Adrenal gland (tissue), 19 donors: ENCODE data around the gene PHF1. TPM values are rescaled to one million over a fixed set of nuclear protein-coding genes. Genes with fewer than 3 reads are reported as not detected.
A peak's percentile ranks its signal among the peaks of the same experiment; 100 is the strongest.
"Not testable (repeated sequence)": the region's sequence is repeated elsewhere in the genome, so short reads cannot be mapped to it uniquely, and the experiment has no call there.

Experiments
- DNase-seq, 7 donors: peaks; one replicate each; pipeline ENCODE4 v3.0.0-alpha.2; 2019 to 2020
- H3K27ac ChIP-seq, 5 donors: fragments of 200-600 bp; sonication (generic) in 4 of 5; 1 replicate in 3 of 5; 2 replicates in 2 of 5; pipeline versions ENCODE4 v1.5.1 to v1.8.0; 2016 to 2020; ENCODE audit warnings: mild to moderate bottlenecking in 1 of 5
- H3K27me3 ChIP-seq: fragments of 200-600 bp; 2 replicates; pipeline ENCODE4 v1.8.0; 2021
- H3K36me3 ChIP-seq, 2 donors: fragments of 200-600 bp; replicated peaks in 1 of 2; 1 replicate in 1 of 2; 2 replicates in 1 of 2; pipeline versions ENCODE4 v1.5.1 to v1.8.0; 2018 to 2022
- H3K4me1 ChIP-seq, 2 donors: fragments of 200-600 bp; replicated peaks in 1 of 2; 1 replicate in 1 of 2; 2 replicates in 1 of 2; pipeline versions ENCODE4 v1.5.1 to v1.8.0; 2018 to 2021
- H3K4me3 ChIP-seq, 4 donors: fragments of 200-600 bp; sonication (generic) in 3 of 4; one replicate each; pipeline ENCODE4 v1.5.1; 2016 to 2018
- H3K9me3 ChIP-seq, 3 donors: fragments of 200-600 bp; sonication (generic) in 1 of 3; replicated peaks in 1 of 3; 1 replicate in 2 of 3; 2 replicates in 1 of 3; pipeline versions ENCODE4 v1.5.1 to v1.8.0; 2016 to 2021
- CTCF ChIP-seq, 6 experiments: fragments of 450-650 bp in 4 of 6; fragments of 200-600 bp in 2 of 6; sonication (generic) in 1 of 6; IDR thresholded peaks; 1 replicate in 5 of 6; 2 replicates in 1 of 6; pipeline versions ENCODE4 v1.5.1 to v1.8.0; 2016 to 2021; ENCODE audit warnings: antibody characterized with exemption in 6 of 6, mild to moderate bottlenecking in 2 of 6, moderate library complexity in 1 of 6
- POLR2A ChIP-seq, 2 donors: fragments of 450-650 bp; IDR thresholded peaks; one replicate each; pipeline ENCODE4 v1.6.1; 2017; ENCODE audit warnings: antibody characterized with exemption in 2 of 2, mild to moderate bottlenecking in 2 of 2, moderate library complexity in 1 of 2
- WGBS, 4 donors: extraction: QIAGEN DNeasy Blood & Tissue Kit in 2 of 4; methylation state at CpG; one replicate each; pipeline versions ENCODE4 v1.1.5 to v1.1.7; 2013 to 2017; 5-methylcytosine and 5-hydroxymethylcytosine counted together
- intact Hi-C, 2 donors: fragments of 100-400 bp; cut with DNase I; formaldehyde crosslinking; loops; one replicate each; pipeline versions ENCODE4 v1.14.1 to v1.15.0; 2022 to 2023
- long read RNA-seq, 10 donors: library from polyadenylated mRNA in 3 of 10; unstranded in 2 of 10; stranded (forward) in 1 of 10; transcript quantifications; one replicate each; pipeline ENCODE4 v2.0.0 and lab custom pipeline, GENCODE V29; 2021 to 2026
- polyA plus RNA-seq, 3 donors: library from polyadenylated mRNA; stranded (reverse); fragments of 200-250 nt in 2 of 3; fragments of 350-450 nt in 1 of 3; fragmentation: Illumina TruSeq in 1 of 3; extraction: RNeasy Lipid Tissue Mini Kit (QIAGEN cat#74804) in 1 of 3; gene quantifications; one replicate each; pipeline ENCODE4 v1.2.3, GENCODE V29; 2013 to 2014
- total RNA-seq, 9 donors: library from RNA; depleted of rRNA in 4 of 9; stranded (reverse); fragments of >200 nt in 4 of 9; fragments of 120-200 nt in 1 of 9; fragmentation: NEBNext Ultra II Directional in 1 of 9; extraction: Animal tissue kit (Norgen Biotek cat#: 25700) in 1 of 9; gene quantifications; one replicate each; pipeline versions ENCODE4 v1.1.0 to v1.2.4, GENCODE V29; 2013 to 2023
- donor health status: healthy with polysubstance abuse.
- donor health status: Bipolar disorder and iron deficiency.
- donor health status: DM: yes; HTN: yes; CAD: no.
- donor health status: DM: no; HTN: no; CAD: no.
- donor health status: DM: no; HTN: no; CAD: no.
- donor health status: DM: yes; HTN: yes; CAD: no.

PHF1 gene
- total RNA-seq, result 100 to 1,000 TPM in 1 of 9 donors, 10 to 100 TPM in 8; 40.1 to 102 (median 64.5) TPM
- 100 to 1,000 TPM in 2 of 3 donors, 10 to 100 TPM in 1; 36.6 to 410 (median 298) TPM for polyA plus RNA-seq
- long read RNA-seq, donor 1, partial matches to known transcripts, result 0 of 1 reads
- long read RNA-seq, donor 1, other reads (novel, unspliced or antisense), result 0 of 1 reads
- long read RNA-seq, donor 2, partial matches to known transcripts, result 0 of 3 reads
- long read RNA-seq, donor 2, other reads (novel, unspliced or antisense), result 0 of 3 reads
- long read RNA-seq, donor 3, partial matches to known transcripts, result 0 of 1 reads
- long read RNA-seq, donor 3, other reads (novel, unspliced or antisense), result 0 of 1 reads
- long read RNA-seq, donor 4, partial matches to known transcripts, result 1 of 10 reads
- long read RNA-seq, donor 4, other reads (novel, unspliced or antisense), result 3 of 10 reads
- long read RNA-seq, donor 5, transcript PHF1-202 (15 exons, 2,330 nt), result major isoform, 44 of 123 reads
- long read RNA-seq, donor 5, transcript PHF1-211 (15 exons, 1,752 nt), result minor isoform, 30 of 123 reads
- long read RNA-seq, donor 5, partial matches to known transcripts, result 16 of 123 reads
- long read RNA-seq, donor 5, other reads (novel, unspliced or antisense), result 31 of 123 reads
- long read RNA-seq, donor 6, partial matches to known transcripts, result 3 of 4 reads
- long read RNA-seq, donor 6, other reads (novel, unspliced or antisense), result 1 of 4 reads
- long read RNA-seq, donor 7, partial matches to known transcripts, result 0 of 3 reads
- long read RNA-seq, donor 7, other reads (novel, unspliced or antisense), result 0 of 3 reads
- long read RNA-seq, donor 8, transcript PHF1-202 (15 exons, 2,330 nt), result major isoform, 7 of 8 reads
- long read RNA-seq, donor 8, partial matches to known transcripts, result 0 of 8 reads
- long read RNA-seq, donor 8, other reads (novel, unspliced or antisense), result 0 of 8 reads
- long read RNA-seq, donor 9, partial matches to known transcripts, result 135 of 247 reads
- long read RNA-seq, donor 9, other reads (novel, unspliced or antisense), result 109 of 247 reads
- long read RNA-seq, donor 10, partial matches to known transcripts, result 0 of 2 reads
- long read RNA-seq, donor 10, other reads (novel, unspliced or antisense), result 0 of 2 reads

GRCh38 chr6:33410711-33411631 is at the start of gene PHF1:
PHF1 (plus strand) TSS chr6:33411014; CDS start chr6:33412264, 1,250 bp downstream.
- Histone ChIP-seq H3K9me3 (no peaks in the 10 kb centered on the region), H3K27me3 (no peaks in the 10 kb centered on the region), H3K4me1 (peaks cover 7 to 27% of the 10 kb centered on the region in 2 donors), H3K4me3 (peak within 1 kb of the TSS; percentile 7 to 99 (median 92)), H3K36me3 (peaks cover 0 to 40% of the 10 kb centered on the region in 2 donors), H3K27ac (peak within 1 kb of the TSS; percentile 74 to 100 (median 95))
- 0 to 2% (median 1%) methylated on average over 15 to 65 of the region's 67 CpGs for WGBS, 4 donors
- intact Hi-C loops, result loop anchor here in 1 of 2 donors (10.0 kb wide), 1 partner anchor 1676 kb away; the partner anchor contains the start of gene CLIC1
- no peak for TF ChIP-seq CTCF (IDR thresholded peaks at IDR 0.05)
- peak; percentile 44 to 64 for TF ChIP-seq POLR2A (IDR thresholded peaks at IDR 0.05)
- peak in 4 of 7 donors; percentile 76 to 86 (median 84) for DNase-seq

- H3K4me1 ChIP-seq, H3K36me3 ChIP-seq, H3K27ac ChIP-seq, H3K4me3 ChIP-seq, intact Hi-C loops, H3K27me3 ChIP-seq, DNase-seq, H3K9me3 ChIP-seq: not testable (repeated sequence)
- 78 to 91% (median 86%) methylated on average over 12 of the region's 12 CpGs for WGBS, 4 donors
Observed at GRCh38 chr6:33363486-33363885, 47.3 kb upstream of the PHF1 start.

GRCh38 chr6:33364475-33365205 is 46.2 kb upstream of the PHF1 start:
- H3K9me3 ChIP-seq, intact Hi-C loops, H3K4me1 ChIP-seq, H3K27ac ChIP-seq, H3K27me3 ChIP-seq, H3K36me3 ChIP-seq, DNase-seq, H3K4me3 ChIP-seq: not testable (repeated sequence)
- WGBS, 4 donors, result 31 to 35% (median 33%) methylated on average over 5 to 7 of the region's 8 CpGs

GRCh38 chr6:33365206-33365971 is 45.4 kb upstream of the PHF1 start:
- intact Hi-C loops, DNase-seq, H3K27ac ChIP-seq, H3K27me3 ChIP-seq, H3K4me3 ChIP-seq, H3K4me1 ChIP-seq, H3K36me3 ChIP-seq, H3K9me3 ChIP-seq: not testable (repeated sequence)
- 85 to 94% (median 89%) methylated on average over 3 to 10 of the region's 10 CpGs for WGBS, 4 donors
